HepG2 (cell line): ENCODE results near the gene TXNDC12. TPM values are rescaled to one million over a fixed set of nuclear protein-coding genes. Genes with fewer than 3 reads are reported as not detected.

Experiments
- IKZF1 ChIP-seq: fragments of 450-650 bp; IDR thresholded peaks from 2 replicates; pipeline ENCODE4 v1.7.1; 2016
- ISL2 ChIP-seq: sonication (generic); formaldehyde crosslinking; IDR thresholded peaks from 2 replicates; pipeline ENCODE4 v1.5.0; 2020; ENCODE audit warnings: missing genetic modification reagents
- KDM5B ChIP-seq: sonication (generic); formaldehyde crosslinking; IDR thresholded peaks from 2 replicates; pipeline ENCODE4 v1.4.0; 2020; ENCODE audit warnings: missing genetic modification reagents, mild to moderate bottlenecking, borderline replicate concordance
- MEIS1 ChIP-seq: sonication (generic); formaldehyde crosslinking; IDR thresholded peaks from 2 replicates; pipeline ENCODE4 v1.9.0; 2021; ENCODE audit warnings: mild to moderate bottlenecking, missing genetic modification reagents, moderate library complexity, borderline replicate concordance
- REL ChIP-seq: sonication (generic); formaldehyde crosslinking; conservative IDR thresholded peaks from 2 replicates; pipeline ENCODE4 v1.8.0; 2022; ENCODE audit warnings: mild to moderate bottlenecking, missing genetic modification reagents, moderate library complexity
- RFXAP ChIP-seq: sonication (generic); formaldehyde crosslinking; IDR thresholded peaks from 2 replicates; pipeline ENCODE4 v1.4.0; 2020; ENCODE audit warnings: missing genetic modification reagents, borderline replicate concordance
- SOX6 ChIP-seq, 2 experiments: fragments of 450-650 bp in 1 of 2; sonication (generic) in 1 of 2; formaldehyde crosslinking in 1 of 2; IDR thresholded peaks; 2 replicates each; pipeline versions ENCODE4 v1.4.0 to v1.6.1; 2017 to 2020; ENCODE audit warnings: antibody characterized with exemption in 1 of 2, mild to moderate bottlenecking in 1 of 2, missing genetic modification reagents in 1 of 2
- ZNF333 ChIP-seq: sonication (generic); formaldehyde crosslinking; IDR thresholded peaks from 2 replicates; pipeline ENCODE4 v1.4.0; 2020; ENCODE audit warnings: mild to moderate bottlenecking, missing genetic modification reagents, borderline replicate concordance
- ZNF530 ChIP-seq: sonication (generic); formaldehyde crosslinking; IDR thresholded peaks from 2 replicates; pipeline ENCODE4 v1.5.0; 2020; ENCODE audit warnings: low read depth, mild to moderate bottlenecking, missing genetic modification reagents
- ZNF543 ChIP-seq: sonication (generic); formaldehyde crosslinking; IDR thresholded peaks from 2 replicates; pipeline ENCODE4 v1.4.0; 2020; ENCODE audit warnings: mild to moderate bottlenecking, missing genetic modification reagents
- ZNF569 ChIP-seq: sonication (generic); formaldehyde crosslinking; IDR thresholded peaks from 2 replicates; pipeline ENCODE4 v1.5.0; 2020; ENCODE audit warnings: mild to moderate bottlenecking, missing genetic modification reagents, moderate library complexity, borderline replicate concordance
- ZNF572 ChIP-seq: sonication (generic); formaldehyde crosslinking; IDR thresholded peaks from 2 replicates; pipeline ENCODE4 v1.5.1; 2020; ENCODE audit warnings: mild to moderate bottlenecking, missing genetic modification reagents
- ZNF614 ChIP-seq: IDR thresholded peaks from 2 replicates; pipeline ENCODE4 v1.6.1; 2018; ENCODE audit warnings: missing biosample characterization, missing genetic modification reagents, inconsistent platforms, borderline replicate concordance
- ZNF773 ChIP-seq: sonication (generic); formaldehyde crosslinking; IDR thresholded peaks from 2 replicates; pipeline ENCODE4 v1.4.0; 2020; ENCODE audit warnings: missing genetic modification reagents, borderline replicate concordance
- ZNF878 ChIP-seq: sonication (generic); formaldehyde crosslinking; IDR thresholded peaks from 2 replicates; pipeline ENCODE4 v1.8.1; 2023; ENCODE audit warnings: mild to moderate bottlenecking, missing genetic modification reagents, moderate library complexity
- polyA plus RNA-seq, 8 experiments: library from polyadenylated mRNA; depleted of rRNA in 3 of 8; stranded (reverse) in 7 of 8; unstranded in 1 of 8; fragments of >200 nt; fragmentation: Illumina TruSeq in 4 of 8; extraction: Trizol in 4 of 8; gene quantifications; 2 replicates each; pipeline versions ENCODE4 v1.2.1 to v1.2.3, GENCODE V29; 2011 to 2016; ENCODE audit warnings: low read depth in 4 of 8, missing spikeins in 1 of 8, mixed read lengths in 1 of 8; ENCODE audit not compliant: insufficient read depth in 1 of 8
- total RNA-seq, 5 experiments: library from RNA; depleted of rRNA; stranded (reverse); fragments of >200 nt; fragmentation: Illumina TruSeq; extraction: Trizol; gene quantifications; 2 replicates each; pipeline ENCODE4 v1.2.3, GENCODE V29; 2016; ENCODE audit warnings: low read depth in 1 of 5
- TF ChIP-seq, protein P1 (sequence below), 2 experiments: IDR thresholded peaks; 2 replicates each; pipeline ENCODE4 v1.6.1; 2011 to 2012; ENCODE audit warnings: low read length in 2 of 2, borderline replicate concordance in 1 of 2, low read depth in 1 of 2, mild to moderate bottlenecking in 1 of 2, moderate library complexity in 1 of 2
- TF ChIP-seq, protein P2 (sequence below): sonication (generic); formaldehyde crosslinking; IDR thresholded peaks from 2 replicates; pipeline ENCODE4 v1.5.1; 2020; ENCODE audit warnings: missing genetic modification reagents, mild to moderate bottlenecking, borderline replicate concordance
- TF ChIP-seq, protein P3 (sequence below): IDR thresholded peaks from 2 replicates; pipeline ENCODE4 v1.6.1; 2016; ENCODE audit warnings: low read depth, missing genetic modification reagents, missing compliant biosample characterization
- TF ChIP-seq, protein P4 (sequence below): IDR thresholded peaks from 2 replicates; pipeline ENCODE4 v1.6.1; 2016

TXNDC12 gene
- total and polyA plus RNA-seq, 2 of the 13 experiments (the other 11 are each of a cell fraction or from before 2014, with no cell fraction given) = 65.6 to 67.2 TPM

DNA sequence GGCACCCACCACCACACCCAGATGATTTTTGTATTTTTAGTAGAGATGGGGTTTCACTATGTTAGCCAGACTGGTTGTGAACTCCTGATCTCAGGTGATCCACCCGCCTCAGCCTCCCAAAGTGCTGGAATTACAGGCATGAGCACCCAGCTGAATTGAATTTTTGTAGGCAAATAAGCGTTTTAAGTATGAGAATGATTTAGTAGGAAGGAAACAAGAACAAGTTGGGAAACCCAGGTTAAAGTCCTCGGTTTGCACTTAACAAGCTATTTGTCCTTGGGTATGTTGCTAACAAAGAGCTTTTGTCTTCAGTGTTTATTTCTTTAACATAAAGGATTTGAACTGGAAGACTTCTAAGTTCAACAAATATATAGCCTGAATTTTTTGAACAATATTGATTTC lies 25.0 kb upstream of the TXNDC12 start (continued):
- TF ChIP-seq, protein P1, sequence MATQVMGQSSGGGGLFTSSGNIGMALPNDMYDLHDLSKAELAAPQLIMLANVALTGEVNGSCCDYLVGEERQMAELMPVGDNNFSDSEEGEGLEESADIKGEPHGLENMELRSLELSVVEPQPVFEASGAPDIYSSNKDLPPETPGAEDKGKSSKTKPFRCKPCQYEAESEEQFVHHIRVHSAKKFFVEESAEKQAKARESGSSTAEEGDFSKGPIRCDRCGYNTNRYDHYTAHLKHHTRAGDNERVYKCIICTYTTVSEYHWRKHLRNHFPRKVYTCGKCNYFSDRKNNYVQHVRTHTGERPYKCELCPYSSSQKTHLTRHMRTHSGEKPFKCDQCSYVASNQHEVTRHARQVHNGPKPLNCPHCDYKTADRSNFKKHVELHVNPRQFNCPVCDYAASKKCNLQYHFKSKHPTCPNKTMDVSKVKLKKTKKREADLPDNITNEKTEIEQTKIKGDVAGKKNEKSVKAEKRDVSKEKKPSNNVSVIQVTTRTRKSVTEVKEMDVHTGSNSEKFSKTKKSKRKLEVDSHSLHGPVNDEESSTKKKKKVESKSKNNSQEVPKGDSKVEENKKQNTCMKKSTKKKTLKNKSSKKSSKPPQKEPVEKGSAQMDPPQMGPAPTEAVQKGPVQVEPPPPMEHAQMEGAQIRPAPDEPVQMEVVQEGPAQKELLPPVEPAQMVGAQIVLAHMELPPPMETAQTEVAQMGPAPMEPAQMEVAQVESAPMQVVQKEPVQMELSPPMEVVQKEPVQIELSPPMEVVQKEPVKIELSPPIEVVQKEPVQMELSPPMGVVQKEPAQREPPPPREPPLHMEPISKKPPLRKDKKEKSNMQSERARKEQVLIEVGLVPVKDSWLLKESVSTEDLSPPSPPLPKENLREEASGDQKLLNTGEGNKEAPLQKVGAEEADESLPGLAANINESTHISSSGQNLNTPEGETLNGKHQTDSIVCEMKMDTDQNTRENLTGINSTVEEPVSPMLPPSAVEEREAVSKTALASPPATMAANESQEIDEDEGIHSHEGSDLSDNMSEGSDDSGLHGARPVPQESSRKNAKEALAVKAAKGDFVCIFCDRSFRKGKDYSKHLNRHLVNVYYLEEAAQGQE (IDR thresholded peaks at IDR 0.05; ENCODE audit: borderline replicate concordance in 1 of 2, low read depth in 1 of 2, low read length in 2 of 2) = no peak
- TF ChIP-seq, protein P2, sequence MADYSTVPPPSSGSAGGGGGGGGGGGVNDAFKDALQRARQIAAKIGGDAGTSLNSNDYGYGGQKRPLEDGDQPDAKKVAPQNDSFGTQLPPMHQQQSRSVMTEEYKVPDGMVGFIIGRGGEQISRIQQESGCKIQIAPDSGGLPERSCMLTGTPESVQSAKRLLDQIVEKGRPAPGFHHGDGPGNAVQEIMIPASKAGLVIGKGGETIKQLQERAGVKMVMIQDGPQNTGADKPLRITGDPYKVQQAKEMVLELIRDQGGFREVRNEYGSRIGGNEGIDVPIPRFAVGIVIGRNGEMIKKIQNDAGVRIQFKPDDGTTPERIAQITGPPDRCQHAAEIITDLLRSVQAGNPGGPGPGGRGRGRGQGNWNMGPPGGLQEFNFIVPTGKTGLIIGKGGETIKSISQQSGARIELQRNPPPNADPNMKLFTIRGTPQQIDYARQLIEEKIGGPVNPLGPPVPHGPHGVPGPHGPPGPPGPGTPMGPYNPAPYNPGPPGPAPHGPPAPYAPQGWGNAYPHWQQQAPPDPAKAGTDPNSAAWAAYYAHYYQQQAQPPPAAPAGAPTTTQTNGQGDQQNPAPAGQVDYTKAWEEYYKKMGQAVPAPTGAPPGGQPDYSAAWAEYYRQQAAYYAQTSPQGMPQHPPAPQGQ = no peak
- no peak for TF ChIP-seq ZNF543 (CRISPR knock-in tag)
- TF ChIP-seq KDM5B = no peak
- peak; percentile 92 for TF ChIP-seq ISL2
- no peak for TF ChIP-seq ZNF878 (CRISPR knock-in tag)
- no peak for TF ChIP-seq ZNF333 (CRISPR knock-in tag)
- TF ChIP-seq, protein P3, sequence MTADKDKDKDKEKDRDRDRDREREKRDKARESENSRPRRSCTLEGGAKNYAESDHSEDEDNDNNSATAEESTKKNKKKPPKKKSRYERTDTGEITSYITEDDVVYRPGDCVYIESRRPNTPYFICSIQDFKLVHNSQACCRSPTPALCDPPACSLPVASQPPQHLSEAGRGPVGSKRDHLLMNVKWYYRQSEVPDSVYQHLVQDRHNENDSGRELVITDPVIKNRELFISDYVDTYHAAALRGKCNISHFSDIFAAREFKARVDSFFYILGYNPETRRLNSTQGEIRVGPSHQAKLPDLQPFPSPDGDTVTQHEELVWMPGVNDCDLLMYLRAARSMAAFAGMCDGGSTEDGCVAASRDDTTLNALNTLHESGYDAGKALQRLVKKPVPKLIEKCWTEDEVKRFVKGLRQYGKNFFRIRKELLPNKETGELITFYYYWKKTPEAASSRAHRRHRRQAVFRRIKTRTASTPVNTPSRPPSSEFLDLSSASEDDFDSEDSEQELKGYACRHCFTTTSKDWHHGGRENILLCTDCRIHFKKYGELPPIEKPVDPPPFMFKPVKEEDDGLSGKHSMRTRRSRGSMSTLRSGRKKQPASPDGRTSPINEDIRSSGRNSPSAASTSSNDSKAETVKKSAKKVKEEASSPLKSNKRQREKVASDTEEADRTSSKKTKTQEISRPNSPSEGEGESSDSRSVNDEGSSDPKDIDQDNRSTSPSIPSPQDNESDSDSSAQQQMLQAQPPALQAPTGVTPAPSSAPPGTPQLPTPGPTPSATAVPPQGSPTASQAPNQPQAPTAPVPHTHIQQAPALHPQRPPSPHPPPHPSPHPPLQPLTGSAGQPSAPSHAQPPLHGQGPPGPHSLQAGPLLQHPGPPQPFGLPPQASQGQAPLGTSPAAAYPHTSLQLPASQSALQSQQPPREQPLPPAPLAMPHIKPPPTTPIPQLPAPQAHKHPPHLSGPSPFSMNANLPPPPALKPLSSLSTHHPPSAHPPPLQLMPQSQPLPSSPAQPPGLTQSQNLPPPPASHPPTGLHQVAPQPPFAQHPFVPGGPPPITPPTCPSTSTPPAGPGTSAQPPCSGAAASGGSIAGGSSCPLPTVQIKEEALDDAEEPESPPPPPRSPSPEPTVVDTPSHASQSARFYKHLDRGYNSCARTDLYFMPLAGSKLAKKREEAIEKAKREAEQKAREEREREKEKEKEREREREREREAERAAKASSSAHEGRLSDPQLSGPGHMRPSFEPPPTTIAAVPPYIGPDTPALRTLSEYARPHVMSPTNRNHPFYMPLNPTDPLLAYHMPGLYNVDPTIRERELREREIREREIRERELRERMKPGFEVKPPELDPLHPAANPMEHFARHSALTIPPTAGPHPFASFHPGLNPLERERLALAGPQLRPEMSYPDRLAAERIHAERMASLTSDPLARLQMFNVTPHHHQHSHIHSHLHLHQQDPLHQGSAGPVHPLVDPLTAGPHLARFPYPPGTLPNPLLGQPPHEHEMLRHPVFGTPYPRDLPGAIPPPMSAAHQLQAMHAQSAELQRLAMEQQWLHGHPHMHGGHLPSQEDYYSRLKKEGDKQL (CRISPR knock-in tag) = peak; percentile 46; the same call in 1 of the 2 replicates
- TF ChIP-seq ZNF773 (CRISPR knock-in tag) = no peak
- no peak for TF ChIP-seq ZNF530 (CRISPR knock-in tag)
- no peak for TF ChIP-seq ZNF569 (CRISPR knock-in tag)
- no peak for TF ChIP-seq REL (CRISPR knock-in tag)
- TF ChIP-seq ZNF572 = no peak
- TF ChIP-seq MEIS1 (CRISPR knock-in tag) = no peak
- no peak for TF ChIP-seq RFXAP (CRISPR knock-in tag)
- no peak for TF ChIP-seq ZNF614
- TF ChIP-seq, protein P4, sequence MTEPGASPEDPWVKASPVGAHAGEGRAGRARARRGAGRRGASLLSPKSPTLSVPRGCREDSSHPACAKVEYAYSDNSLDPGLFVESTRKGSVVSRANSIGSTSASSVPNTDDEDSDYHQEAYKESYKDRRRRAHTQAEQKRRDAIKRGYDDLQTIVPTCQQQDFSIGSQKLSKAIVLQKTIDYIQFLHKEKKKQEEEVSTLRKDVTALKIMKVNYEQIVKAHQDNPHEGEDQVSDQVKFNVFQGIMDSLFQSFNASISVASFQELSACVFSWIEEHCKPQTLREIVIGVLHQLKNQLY = 0 out of 2 replicates have a peak, but pooled peaks have one; percentile 27
- TF ChIP-seq SOX6 (IDR thresholded peaks at IDR 0.05) = no peak
- TF ChIP-seq SOX6 (CRISPR knock-in tag; IDR thresholded peaks at IDR 0.05) = peak; percentile 95
- TF ChIP-seq IKZF1 = no peak
